Measurements from ENCODE around the gene ADARB2.
A peak's percentile ranks its signal among the peaks of the same experiment; 100 is the strongest.

The ADARB2 gene

DNA sequence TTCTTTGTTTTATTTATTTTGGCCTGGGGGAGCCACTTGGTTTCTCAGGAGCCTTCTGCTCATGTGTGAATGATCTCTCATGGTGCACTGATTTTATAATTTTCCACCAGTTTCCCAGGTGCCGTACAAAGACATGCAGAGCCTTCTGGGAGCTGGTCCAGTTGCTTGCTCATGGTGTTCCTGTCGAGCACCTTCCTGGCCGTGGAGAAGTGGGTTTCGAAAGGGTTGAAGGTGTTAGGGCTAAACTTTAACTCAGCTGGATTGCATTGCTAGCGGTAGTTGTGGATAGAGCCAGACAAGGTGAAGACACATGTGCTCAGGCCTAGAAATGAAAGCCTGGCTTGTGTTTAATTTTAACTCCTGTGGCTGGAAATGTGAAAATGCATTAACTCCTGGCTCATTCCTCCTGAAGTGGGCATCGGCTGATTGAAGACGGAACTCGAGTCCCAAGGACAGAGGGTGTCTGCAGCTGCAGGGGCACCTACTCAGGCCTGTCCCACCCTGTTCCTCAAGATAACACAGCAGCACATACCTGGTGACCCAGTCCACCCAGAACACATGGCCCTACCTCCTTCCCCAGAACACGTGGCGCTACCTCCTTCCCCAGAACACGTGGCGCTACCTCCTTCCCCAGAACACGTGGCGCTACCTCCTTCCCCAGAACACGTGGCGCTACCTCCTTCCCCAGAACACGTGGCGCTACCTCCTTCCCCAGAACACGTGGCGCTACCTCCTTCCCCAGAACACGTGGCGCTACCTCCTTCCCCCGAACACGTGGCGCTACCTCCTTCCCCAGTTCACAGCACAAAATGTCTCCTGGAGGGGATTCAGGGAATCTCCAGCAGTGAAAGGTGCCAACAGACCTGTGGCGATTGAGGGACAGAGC lies 547.9 kb downstream of the ADARB2 start:
- DNase-seq (ENCODE audit: insufficient read length, low spot score) (no peak), FAIRE-seq (no peak)

DNA sequence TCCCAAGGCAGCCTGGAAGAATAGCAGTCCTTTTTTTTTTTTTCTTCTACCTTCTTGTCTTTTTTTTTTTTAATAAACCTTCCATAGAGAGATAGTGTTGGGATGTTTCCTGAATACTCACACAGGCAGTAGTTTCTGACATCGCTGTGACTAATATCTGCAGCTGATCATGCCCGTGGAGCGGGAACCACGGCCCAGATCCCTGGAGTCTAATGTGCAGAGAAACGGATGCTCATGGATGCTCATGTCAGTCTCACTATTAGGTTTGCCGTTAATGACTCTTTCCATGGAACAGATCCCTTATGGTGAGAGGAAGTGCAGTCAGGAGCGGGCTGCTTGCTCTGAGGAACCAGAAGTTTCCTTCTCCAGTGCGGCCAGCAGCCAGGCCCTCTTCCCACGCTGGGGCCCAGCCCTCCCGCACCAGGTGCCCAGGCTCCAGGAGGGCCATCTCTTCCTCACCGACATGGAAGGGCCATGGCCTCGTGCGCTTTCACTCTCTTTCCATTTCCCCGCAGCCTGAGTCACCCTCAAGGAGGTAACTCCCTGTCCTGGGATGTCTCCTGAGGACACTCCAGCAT lies 548.7 kb downstream of the ADARB2 start:
- no peak for DNase-seq (ENCODE audit: insufficient read length, low spot score)
- no peak for FAIRE-seq

DNA sequence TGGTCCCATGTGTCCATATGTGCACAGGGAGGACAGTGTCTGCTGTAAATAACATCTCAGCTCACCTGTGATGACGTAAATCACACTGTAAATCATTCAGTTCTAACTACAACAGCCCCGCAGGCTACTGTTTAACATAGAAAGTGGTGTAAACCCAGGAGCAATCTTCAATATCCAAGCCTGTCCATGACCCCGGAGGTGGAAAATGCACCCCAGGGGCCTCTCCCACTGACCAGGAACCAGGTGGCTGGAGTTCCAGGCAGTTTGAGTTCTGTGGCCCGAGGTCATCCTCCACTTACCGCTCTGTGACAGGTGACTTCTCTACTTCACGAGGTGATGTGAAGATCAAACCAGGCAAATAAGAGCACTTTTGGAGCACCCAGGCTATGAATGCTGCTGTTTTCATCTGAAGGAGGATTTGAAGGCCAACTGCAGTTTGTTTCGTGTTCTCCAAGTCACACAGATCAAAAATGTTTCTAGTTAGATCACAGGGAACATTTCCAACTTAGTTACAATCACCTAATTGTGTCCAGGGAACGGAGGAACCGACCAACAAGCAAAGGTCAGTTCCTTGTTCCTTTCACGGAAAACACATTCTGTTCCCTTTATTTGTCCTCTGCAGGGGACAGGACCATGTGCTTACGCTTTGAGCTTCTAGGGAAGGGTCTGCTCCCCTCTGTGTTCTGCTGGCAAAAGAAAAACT lies 549.3 kb downstream of the ADARB2 start:
- no peak for FAIRE-seq
- no peak for DNase-seq (ENCODE audit: insufficient read length, low spot score)

DNA sequence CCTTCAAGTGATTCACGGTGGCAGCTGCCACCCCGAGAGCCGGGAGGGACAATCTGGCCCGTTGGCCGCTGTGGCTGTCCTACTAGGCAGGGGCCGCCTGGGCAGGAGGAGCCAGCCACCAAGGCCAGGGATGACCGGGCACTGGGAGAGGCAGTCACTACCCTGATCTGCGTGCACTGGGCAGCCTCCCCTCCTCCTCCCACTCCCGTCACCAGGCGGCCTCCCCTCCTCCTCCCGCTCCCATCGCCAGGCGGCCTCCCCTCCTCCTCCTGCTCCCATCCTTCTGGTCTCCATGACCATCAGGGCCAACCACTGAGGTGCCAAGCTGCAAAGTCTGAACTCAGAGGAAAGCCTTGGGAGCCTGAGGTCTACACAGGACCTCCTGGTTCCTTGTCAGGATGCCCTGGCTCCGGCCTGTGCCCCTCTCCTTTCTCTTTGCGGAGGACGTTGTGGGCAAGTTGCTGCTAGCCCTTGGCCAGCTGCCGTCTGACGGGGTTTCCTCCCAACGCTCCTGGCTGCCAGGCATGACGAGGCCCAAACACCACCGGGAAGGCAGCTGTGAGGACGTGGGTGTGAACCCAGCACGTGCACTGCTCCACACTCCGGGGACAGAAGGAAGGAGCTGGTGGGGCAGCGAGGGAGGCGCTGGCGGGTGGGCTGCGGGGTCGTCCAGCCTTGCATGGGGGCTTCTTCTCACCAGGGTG lies 550.0 kb downstream of the ADARB2 start:
- DNase-seq (ENCODE audit: insufficient read length, low spot score) (no peak), FAIRE-seq (no peak)

DNA sequence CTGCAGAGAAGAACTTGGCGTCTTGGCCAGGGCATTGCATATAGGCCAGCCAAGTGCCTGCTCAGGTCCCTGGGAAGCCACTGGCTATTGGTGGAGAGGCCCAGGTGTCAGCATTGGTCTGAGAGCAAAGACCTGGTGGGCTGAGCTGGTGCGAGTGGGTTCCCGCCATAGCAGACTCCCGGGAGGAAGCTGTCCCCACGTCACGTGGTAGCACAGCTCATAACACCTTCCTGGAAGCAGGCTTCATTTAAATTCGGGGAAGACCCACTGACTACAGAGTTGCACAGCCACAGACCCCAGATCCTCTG lies 550.7 kb downstream of the ADARB2 start:
- FAIRE-seq (no peak), DNase-seq (ENCODE audit: insufficient read length, low spot score) (no peak)

DNA sequence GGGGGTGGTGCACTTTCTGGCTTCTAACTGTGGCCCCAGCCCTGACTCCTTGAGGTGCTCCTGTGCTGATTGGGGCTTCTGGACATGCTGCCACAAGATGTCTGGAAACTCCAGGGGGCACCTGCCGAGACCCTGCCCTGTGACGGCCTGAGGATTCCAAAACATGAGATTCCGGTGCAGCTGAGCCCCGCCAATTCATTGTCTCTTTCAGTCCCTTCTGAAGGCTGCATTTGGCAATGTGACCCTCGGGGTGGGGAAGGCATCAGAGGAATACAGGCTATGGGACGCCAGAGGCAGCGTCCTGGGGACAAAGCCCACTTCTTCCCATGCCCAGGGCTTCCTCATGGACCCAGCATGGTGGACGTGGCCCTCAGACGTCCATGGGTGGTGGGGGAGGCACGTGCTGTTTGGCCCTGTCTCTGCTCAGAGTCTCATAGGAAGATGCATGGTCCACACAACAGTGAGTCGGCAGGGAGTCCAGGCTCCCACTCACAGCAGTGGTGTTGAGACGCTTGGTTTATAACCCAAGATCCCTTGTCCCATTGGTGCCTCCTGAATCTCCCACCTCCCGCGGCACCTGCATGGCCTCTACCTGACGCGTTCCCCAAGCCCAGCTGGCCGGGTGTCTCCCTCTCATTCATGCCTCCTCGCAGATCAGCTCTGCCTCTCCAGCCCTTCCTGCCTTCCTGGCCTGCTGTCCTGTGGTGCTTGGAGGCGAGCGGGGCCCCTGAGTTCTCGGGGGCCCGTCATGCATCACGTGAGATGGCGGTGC lies 551.2 kb downstream of the ADARB2 start:
- FAIRE-seq, result no peak
- no peak for DNase-seq (ENCODE audit: insufficient read length, low spot score)

DNA sequence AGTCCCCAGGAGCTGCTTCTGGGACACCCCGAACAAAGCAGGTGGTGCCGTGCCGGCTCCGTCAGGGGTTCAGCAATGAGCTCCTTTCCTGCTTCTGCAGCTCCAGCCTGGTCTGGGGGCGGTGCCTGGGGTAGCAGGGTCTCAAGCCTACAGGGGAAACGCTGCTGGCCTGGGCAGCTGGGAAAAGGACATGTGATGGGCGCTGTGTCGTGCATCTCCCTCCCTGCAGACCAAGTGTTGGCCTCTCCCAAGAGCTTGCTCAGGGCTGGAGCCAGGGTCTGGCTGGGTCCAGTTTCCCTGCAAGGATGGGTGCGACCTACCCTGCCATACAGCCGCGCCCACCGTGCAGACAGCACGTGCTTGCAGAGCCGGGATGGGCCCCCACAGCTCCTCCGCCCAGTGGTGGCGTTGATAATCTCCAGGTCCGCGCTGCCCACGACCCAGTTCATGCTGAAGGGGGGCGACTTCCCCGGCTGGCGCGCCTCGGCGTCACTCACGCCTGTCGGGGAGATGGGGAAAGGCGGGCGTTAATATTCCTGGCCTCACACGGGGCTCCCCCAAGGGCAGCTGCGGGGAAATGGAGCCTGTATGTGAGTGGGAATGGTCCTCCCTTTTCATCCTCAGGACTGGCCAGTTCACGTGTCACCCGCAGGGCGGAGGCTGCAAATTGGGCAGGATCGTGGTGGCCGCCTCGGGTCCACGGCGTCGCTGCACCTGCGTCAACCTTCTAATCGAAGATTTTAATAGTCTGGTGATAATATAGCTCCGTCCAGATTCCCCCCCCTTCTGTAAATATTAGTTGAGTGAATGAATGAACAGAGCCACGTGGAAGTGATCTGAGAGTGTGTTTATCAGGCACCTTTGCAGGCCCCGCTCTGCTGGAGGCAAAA lies 552.5 kb downstream of the ADARB2 start:
- no peak for FAIRE-seq
- no peak for DNase-seq (ENCODE audit: insufficient read length, low spot score)

DNA sequence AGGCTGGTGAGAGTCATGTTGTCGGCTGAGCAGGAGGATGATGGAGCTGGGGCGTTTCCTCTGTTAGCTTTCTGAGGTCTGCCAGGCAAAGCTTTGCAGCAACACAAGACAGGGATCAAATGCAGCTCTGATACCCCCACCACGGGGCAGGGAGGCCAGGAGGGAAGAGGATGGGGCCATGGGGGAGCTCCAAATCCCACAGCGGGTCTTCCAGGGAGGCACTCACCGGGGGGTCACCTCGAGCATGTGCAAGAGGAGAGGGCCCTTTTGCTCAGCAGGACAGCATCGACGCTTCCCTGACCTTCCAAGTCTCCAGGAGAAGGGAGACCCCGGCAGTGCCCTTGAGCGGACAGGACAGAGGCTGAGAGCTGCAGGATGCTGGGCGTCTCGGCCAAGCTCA lies 553.6 kb downstream of the ADARB2 start:
- DNase-seq (ENCODE audit: insufficient read length, low spot score), result no peak
- FAIRE-seq, result no peak

DNA sequence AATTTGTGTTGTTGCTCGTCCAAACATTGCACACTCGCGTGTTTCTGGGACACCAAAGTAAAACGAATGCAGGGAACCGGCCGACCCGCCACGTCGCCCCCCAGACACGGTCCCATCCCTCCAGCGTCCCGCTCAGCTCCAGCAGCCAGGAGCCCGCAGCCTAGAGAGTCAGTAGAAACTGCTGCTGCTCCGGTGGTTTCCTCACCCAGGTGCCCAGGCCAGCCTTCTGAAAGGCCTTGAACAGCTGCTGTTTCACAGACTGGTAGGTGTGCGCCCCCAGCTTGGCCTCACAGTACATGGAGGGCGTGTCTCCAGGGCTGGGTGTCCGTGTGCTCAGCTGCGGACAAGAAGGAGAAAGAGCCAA lies 554.3 kb downstream of the ADARB2 start:
- no peak for DNase-seq (ENCODE audit: insufficient read length, low spot score)
- no peak for FAIRE-seq

DNA sequence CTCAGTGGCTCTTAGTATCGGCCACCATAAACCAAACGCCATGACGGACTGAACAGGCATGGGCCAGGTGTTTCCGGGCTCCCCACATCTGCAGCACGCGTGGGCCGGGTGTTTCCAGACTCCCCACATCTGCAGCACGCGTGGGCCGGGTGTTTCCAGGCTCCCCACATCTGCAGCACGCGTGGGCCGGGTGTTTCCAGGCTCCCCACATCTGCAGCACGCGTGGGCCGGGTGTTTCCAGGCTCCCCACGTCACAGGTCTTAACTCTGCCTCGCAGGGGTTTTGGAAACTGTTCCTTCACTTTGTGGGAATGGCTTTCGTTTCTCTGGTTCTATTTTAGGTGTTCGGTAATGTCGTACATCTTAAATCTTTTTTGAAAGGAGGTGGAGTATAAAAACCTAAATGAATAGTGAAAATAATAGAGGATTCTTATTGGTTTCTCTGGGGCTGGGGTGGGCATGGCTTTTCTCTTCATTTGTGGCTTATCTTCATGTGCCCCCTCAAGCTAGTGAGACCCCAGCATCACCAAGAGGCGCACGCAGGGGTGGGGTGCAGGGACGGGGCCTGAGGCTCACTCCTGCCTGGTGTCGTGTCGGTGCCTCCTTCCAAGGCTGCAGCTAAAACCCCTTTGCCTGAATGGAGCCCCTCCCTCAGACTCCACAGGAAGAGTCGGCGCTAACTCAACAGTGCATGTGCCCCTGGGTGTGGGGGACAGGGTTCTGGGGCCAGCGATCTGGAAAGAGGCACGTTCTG lies 554.9 kb downstream of the ADARB2 start:
- DNase-seq (ENCODE audit: insufficient read length, low spot score) (no peak), FAIRE-seq (no peak)

DNA sequence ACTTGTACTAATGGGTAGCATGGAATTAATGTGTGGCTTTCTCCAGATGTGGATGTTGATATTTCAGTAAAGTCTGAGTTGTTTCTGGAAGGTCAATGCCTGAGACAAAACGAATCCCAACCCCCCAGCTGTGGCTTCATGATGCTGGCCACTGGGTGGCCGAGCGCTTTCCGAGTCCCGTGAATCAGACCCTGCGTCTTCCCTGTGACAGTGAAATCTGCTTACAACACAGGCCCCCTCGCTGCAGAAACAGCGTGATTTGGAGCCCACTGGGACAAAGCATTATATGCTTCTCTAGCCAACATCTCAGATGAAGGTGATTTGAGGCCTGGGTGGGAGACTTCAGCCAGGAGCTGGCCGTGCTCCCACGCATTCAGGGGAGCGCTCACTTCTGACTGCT lies 556.5 kb downstream of the ADARB2 start:
- FAIRE-seq (no peak), DNase-seq (ENCODE audit: insufficient read length, low spot score) (no peak)

DNA sequence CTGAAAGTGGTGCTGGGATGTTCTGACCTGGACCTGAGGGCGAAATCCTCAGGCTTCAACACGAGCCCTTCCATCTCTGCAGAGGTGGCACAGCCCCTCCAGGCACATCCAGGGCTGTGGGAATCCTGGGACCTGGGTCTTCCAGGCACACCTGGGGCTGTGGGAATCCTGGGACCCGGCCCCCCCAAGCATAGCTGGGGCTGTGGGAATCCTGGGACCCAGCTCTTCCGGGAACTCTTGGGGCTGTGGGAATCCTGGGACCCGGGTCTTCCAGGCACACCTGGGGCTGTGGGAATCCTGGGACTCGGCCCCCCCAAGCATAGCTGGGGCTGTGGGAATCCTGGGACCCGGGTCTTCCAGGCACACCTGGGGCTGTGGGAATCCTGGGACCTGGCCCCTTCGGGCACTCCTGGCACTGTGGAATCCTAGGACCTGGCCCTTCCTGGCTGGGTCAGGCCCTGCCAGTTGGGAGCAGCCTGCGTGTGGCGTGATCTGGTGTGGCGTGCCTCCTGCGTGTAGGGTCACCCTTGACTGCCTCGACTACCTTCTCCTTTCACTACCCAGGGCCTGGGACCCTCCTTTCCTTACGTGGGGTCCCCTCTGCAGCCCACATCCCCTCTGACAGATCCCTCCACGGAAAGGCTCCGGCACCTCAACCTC lies 557.1 kb downstream of the ADARB2 start:
- DNase-seq (ENCODE audit: insufficient read length, low spot score), result no peak
- FAIRE-seq, result no peak

DNA sequence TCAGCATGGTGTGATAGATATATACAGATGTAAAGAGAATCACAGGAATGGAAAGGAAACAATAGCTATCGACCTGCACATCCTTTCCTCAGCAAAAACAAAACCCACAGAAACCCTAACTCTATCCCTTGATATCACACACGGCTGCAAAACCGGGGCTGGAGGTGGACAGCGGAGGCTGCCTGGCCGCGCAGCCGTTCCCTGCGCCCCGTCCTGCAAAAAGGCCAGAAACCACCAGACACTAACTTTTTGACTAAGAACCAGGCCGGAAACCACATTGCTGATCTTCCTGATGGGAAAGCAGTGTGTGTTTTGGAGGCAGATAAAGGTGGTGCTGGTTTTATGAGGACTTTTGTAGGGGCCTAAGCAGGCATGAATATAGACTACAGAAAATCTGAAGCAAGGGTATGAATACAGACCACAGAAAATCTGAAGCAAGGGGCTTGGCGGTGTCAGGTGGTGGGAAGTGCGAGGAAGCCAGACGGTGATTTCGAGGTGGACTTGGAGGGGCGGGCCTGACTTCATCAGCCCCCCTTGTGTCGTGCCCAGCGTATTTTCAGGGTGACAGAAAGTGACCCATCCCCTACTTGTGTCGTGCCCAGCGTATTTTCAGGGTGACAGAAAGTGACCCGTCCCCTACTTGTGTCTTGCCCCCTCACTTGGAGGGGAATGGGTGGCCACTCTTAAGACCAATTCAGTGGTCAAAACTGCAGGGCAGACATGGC lies 557.8 kb downstream of the ADARB2 start:
- DNase-seq (ENCODE audit: insufficient read length, low spot score) (no peak), FAIRE-seq (no peak)

DNA sequence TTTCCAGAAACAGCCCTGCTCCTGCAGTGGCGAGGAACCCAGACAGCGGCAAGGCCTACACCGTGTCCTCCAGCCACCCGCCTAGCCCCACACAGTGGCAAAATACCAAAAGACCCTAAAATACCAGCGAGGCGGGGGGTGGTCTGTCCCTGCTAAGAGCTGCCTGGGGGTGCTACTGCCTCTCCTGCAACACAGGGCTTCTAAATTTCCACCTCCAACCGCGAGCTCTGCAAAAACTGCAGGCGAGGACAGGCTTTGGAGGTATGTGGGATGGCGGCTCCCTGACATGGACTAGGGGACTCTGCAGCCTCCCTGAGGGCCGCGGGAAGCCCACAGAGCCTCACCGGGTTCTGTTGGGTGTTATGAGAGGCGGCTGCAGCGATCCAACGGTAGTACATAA lies 558.8 kb downstream of the ADARB2 start:
- DNase-seq (ENCODE audit: insufficient read length, low spot score) (no peak), FAIRE-seq (no peak)

DNA sequence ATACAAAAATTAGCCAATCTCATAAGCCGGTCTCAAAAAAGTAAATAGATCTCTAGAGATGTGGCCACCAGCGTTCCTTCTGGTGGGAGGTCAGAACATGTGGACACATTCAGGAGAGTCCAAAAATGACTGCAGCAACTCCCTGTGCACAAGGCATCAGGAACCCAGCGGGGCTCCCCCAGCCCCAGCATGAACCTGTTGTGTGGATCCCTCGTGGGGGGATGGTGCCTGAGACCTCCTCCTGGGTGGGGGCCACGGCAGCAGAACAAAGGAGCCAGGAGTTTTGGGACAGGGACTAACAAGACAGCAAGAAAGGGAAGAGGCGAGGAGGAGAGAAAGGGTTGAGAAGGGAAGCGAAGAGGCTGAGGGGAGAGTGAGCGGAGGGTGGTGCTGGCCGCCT lies 559.4 kb downstream of the ADARB2 start:
- FAIRE-seq, result no peak
- no peak for DNase-seq (ENCODE audit: insufficient read length, low spot score)

DNA sequence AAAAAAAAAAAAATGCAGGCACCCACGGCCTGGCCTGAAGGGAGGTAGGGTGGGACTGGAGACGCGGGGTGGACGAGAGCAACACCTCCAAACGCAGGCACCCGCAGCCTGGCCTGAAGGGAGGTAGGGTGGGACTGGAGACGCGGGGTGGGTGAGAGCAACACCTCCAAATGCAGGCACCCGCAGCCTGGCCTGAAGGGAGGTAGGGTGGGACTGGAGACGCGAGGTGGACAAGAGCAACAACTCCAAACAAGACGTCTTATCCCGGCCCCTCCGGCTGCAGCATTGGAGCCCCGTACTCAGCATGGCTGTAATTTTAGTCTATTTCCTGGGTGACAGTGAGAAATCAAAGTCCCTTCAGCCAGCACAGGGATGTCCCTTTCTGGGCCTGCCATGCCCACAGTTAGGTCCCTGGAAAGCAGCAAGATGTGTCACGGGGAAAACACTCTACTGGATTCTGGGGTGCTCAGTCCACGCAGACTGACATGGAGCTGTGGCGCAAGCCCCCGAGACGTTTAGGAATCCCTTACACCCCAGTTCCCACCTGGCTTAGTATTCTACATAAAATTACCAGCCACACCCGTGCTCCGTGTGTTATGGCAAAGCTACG lies 561.3 kb downstream of the ADARB2 start:
- no peak for FAIRE-seq
- DNase-seq (ENCODE audit: insufficient read length, low spot score), result no peak

DNA sequence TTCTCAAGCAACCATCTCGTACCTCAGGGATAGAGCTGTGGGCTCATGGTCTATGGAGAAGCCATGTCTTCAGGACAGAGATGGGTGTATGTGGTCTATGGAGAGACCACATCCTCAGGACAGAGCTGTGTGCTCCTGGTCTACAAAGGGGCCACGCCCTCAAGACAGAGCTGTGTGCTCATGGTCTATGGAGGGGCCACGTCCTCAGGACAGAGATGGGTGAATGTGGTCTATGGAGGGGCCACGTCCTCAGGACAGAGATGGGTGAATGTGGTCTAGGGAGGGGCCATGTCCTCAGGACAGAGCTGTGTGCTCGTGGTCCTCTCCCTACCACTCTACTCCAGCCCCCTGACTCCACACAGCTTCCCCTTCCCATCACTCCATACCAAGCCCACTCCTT lies 563.3 kb downstream of the ADARB2 start:
- DNase-seq (ENCODE audit: insufficient read length, low spot score) (no peak), FAIRE-seq (peak; percentile 79)
